Measurements from ENCODE around the gene RGS7. TPM values are rescaled to one million over a fixed set of nuclear protein-coding genes. Genes with fewer than 3 reads are reported as not detected.

The RGS7 gene
- total RNA-seq, 2 experiments from 2014 or later = not detected

DNA sequence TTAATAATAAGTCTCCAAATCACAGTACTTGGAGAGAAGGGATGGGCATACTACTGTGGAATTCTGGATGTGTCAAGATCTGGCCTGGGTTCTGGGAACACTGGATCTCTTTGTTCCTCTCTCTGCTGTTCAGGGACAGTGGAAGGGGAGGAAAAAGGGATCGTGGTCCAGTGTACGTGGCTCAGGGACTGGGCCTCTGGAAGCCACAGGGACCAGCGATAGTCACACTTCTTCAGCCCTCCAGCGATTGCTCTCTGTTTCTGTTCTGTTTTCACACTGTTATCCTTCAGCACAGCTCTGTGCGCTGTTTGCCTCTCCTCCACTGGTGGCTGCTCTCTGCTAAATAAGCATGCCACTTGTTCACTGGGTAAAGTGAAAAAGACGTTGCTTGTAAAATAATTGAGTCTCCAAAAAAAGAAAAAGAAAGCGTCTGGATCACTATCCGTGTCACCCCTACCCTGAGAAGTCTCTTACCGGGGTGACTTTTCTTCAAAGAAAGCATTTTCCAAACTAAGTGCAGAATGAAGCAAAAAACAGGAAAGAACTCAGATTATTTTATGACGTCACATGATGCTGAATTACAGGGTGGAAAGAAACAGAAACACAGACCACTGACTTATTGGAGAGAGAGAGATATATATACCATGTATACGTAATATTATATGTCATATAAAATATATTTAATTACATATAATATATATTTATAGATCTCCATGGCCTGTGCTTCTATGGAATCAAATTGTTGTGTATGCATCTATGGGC is 279.4 kb downstream of the RGS7 start:
- ATAC-seq (no peak), DNase-seq (no peak)
- H3K27ac Mint-ChIP-seq = no peak overlapping the region
- ChIA-PET CTCF (no interaction called here), POLR2A (no interaction called here)
- H3K36me3 Mint-ChIP-seq (ENCODE audit: low read depth) = no peaks in the 10 kb centered on the region
- TF ChIP-seq, protein P1, sequence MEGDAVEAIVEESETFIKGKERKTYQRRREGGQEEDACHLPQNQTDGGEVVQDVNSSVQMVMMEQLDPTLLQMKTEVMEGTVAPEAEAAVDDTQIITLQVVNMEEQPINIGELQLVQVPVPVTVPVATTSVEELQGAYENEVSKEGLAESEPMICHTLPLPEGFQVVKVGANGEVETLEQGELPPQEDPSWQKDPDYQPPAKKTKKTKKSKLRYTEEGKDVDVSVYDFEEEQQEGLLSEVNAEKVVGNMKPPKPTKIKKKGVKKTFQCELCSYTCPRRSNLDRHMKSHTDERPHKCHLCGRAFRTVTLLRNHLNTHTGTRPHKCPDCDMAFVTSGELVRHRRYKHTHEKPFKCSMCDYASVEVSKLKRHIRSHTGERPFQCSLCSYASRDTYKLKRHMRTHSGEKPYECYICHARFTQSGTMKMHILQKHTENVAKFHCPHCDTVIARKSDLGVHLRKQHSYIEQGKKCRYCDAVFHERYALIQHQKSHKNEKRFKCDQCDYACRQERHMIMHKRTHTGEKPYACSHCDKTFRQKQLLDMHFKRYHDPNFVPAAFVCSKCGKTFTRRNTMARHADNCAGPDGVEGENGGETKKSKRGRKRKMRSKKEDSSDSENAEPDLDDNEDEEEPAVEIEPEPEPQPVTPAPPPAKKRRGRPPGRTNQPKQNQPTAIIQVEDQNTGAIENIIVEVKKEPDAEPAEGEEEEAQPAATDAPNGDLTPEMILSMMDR (IDR thresholded peaks at IDR 0.05) = no peak
- H3K4me3 Mint-ChIP-seq = no peak overlapping the region
- no peaks in the 10 kb centered on the region for H3K4me1 Mint-ChIP-seq (ENCODE audit: low read depth)
- intact Hi-C loops (cut with micrococcal nuclease) = no loop called here
- H3K9me3 Mint-ChIP-seq = peaks cover 1% of the 10 kb centered on the region
- H3K27me3 Mint-ChIP-seq = no peaks in the 10 kb centered on the region

DNA sequence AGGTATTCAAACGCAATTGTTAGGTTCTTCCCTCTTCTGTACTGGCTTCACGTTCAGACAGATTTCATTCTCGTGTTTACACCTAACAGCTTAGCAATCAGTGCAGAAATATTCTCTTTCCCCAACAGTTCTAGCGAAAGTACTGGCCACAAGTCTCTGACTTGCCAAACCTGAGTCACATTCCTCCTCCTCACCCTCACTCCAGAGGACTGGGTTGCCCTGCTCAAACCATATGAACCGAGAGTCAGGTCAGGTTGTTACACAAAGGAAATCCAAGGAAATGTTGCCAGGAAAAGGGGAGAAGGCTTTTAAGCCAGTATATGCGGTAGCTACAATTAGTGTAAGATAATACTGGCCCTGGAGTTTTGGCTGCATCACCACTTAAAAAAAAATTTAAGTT is 282.5 kb downstream of the RGS7 start:
- TF ChIP-seq, protein P1 (IDR thresholded peaks at IDR 0.05) = no peak
- intact Hi-C loops (cut with micrococcal nuclease) = no loop called here
- no peak overlapping the region for H3K27ac Mint-ChIP-seq
- POLR2A ChIA-PET = interaction anchor here (0.6 kb wide), 1 partner anchor 399 kb away, joined by 3 read pairs; no protein-coding TSS in a partner anchor
- no peaks in the 10 kb centered on the region for H3K27me3 Mint-ChIP-seq
- no peaks in the 10 kb centered on the region for H3K4me1 Mint-ChIP-seq (ENCODE audit: low read depth)
- H3K36me3 Mint-ChIP-seq (ENCODE audit: low read depth) = no peaks in the 10 kb centered on the region
- peaks cover 1% of the 10 kb centered on the region for H3K9me3 Mint-ChIP-seq
- DNase-seq (no peak), ATAC-seq (no peak)
- CTCF ChIA-PET = no interaction called here
- no peak overlapping the region for H3K4me3 Mint-ChIP-seq

DNA sequence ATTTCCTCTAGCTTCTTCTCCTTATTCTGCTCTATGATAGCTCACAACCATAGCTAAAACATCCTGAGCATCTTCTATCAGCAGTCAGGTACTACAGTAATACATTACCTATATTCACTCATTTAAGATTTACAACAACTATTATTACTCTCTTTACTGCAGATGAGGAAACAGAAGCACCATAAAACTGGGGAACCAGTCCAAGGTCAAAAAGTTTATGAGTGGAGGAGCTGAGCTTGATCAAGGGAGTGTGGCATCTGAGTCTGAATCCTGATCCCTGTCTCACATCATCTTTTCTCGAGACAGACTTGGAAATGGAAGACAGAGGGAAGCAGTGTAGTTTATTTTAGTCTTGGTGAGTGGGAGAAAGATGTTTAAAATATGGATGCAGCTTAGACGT is 288.6 kb downstream of the RGS7 start:
- ChIA-PET CTCF (no interaction called here), POLR2A (no interaction called here)
- H3K9me3 Mint-ChIP-seq = peaks cover 1% of the 10 kb centered on the region
- no peak overlapping the region for H3K27ac Mint-ChIP-seq
- no peaks in the 10 kb centered on the region for H3K4me1 Mint-ChIP-seq (ENCODE audit: low read depth)
- TF ChIP-seq, protein P1 (IDR thresholded peaks at IDR 0.05) = no peak
- H3K36me3 Mint-ChIP-seq (ENCODE audit: low read depth) = no peaks in the 10 kb centered on the region
- no peak for ATAC-seq
- DNase-seq = no peak
- H3K4me3 Mint-ChIP-seq = no peak overlapping the region
- H3K27me3 Mint-ChIP-seq = no peaks in the 10 kb centered on the region
- intact Hi-C loops (cut with micrococcal nuclease) = no loop called here

DNA sequence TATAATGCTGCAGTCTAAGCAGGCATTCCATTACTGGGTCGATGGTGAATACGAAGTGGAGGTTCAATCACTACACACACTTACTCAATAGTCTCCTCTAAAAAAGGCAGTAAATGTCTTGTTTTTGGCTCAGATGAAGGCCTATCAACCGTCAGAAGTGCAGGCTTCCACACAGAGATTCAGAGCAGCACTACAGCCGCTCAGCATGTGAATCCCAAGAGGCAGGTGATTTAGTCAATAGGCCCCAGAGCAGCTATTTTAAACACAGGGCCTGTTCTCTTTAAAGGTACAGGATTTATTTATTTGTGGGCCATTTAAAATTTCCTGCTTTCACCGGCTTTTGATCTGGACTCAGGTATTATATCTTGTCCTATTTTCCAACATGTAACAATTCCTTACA is 293.7 kb downstream of the RGS7 start:
- H3K9me3 Mint-ChIP-seq = peaks cover 2% of the 10 kb centered on the region
- H3K4me1 Mint-ChIP-seq (ENCODE audit: low read depth) = no peaks in the 10 kb centered on the region
- TF ChIP-seq, protein P1 (IDR thresholded peaks at IDR 0.05) = no peak
- ATAC-seq (no peak), DNase-seq (no peak)
- H3K27ac Mint-ChIP-seq = no peak overlapping the region
- POLR2A ChIA-PET = no interaction called here
- H3K27me3 Mint-ChIP-seq = no peaks in the 10 kb centered on the region
- CTCF ChIA-PET = no interaction called here
- no peak overlapping the region for H3K4me3 Mint-ChIP-seq
- intact Hi-C loops (cut with micrococcal nuclease) = no loop called here
- no peaks in the 10 kb centered on the region for H3K36me3 Mint-ChIP-seq (ENCODE audit: low read depth)

DNA sequence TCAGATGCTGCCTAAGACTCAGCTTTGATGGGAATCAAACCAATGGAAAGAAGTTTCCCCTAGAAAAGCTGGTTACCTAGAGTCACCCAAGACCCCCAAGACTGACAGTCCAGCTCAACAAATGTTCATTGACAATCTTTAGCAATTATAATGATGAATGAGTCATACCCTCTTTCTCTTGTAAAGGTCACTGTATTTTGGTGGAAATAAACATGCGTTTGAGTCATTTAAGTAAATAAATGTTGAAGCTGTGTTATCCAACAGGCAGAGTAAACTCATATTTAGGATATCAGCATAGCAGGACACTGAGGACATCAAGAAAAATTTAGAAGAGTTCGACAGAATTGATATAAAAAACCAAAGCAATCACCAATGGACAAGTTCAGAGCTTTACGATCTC is 295.9 kb downstream of the RGS7 start:
- intact Hi-C loops (cut with micrococcal nuclease) = no loop called here
- CTCF ChIA-PET = no interaction called here
- Mint-ChIP-seq H3K36me3 (ENCODE audit: low read depth) (no peaks in the 10 kb centered on the region), H3K4me1 (ENCODE audit: low read depth) (no peaks in the 10 kb centered on the region), H3K27me3 (no peaks in the 10 kb centered on the region), H3K4me3 (no peak overlapping the region), H3K9me3 (peaks cover 2% of the 10 kb centered on the region), H3K27ac (no peak overlapping the region)
- TF ChIP-seq, protein P1 (IDR thresholded peaks at IDR 0.05) = no peak
- POLR2A ChIA-PET = no interaction called here
- DNase-seq (no peak), ATAC-seq (no peak)
